HUES6 (cell line): ENCODE measurements around the gene DEPDC4.
"Not testable (repeated sequence)": the region's sequence is repeated elsewhere in the genome, so short reads cannot be mapped to it uniquely, and the experiment has no call there.

Experiments used
- H3K27ac ChIP-seq: 2 replicates; pipeline ENCODE4 v1.7.0; 2013; ENCODE audit warnings: low read depth, mild to moderate bottlenecking, low read length, inconsistent platforms
- H3K27me3 ChIP-seq: 2 replicates; pipeline ENCODE4 v1.6.1; 2013; ENCODE audit warnings: low read length; ENCODE audit not compliant: control insufficient read depth, insufficient read depth
- H3K36me3 ChIP-seq: 2 replicates; pipeline ENCODE4 v1.6.1; 2013; ENCODE audit warnings: low read length; ENCODE audit not compliant: control insufficient read depth, insufficient read depth
- H3K4me1 ChIP-seq: 2 replicates; pipeline ENCODE4 v1.6.1; 2013; ENCODE audit warnings: low read length; ENCODE audit not compliant: control insufficient read depth, insufficient read depth
- H3K4me3 ChIP-seq: 2 replicates; pipeline ENCODE4 v1.5.1; 2013; ENCODE audit warnings: low read depth, low read length
- H3K9ac ChIP-seq: one replicate; pipeline ENCODE4 v1.6.1; 2013; ENCODE audit warnings: mild to moderate bottlenecking, low read length
- H3K9me3 ChIP-seq: 2 replicates; pipeline ENCODE4 v1.6.1; 2013; ENCODE audit warnings: low read depth, low read length; ENCODE audit not compliant: control insufficient read depth, insufficient read depth

The DEPDC4 gene

DNA sequence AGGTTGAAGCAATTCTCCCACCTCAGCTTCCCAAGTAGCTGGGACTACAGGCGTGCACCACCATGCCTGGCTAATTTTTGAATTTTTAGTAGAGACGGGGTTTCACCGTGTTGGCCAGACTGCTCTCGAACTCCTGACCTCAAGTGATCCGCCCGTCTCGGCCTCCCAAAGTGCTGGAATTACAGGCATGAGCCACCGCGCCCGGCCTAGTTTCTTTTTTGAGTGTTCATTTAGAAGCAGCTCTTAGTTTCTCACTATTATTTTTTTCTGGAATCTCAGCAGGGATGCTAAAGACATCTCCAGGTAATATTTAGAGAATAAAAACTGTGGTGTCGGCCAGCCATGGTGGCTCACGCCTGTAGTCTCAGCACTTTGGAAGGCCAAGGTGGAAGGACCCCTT lies 17.7 kb upstream of the DEPDC4 start:
- not testable (repeated sequence) for H3K4me1 ChIP-seq, H3K27me3 ChIP-seq, H3K9me3 ChIP-seq, H3K27ac ChIP-seq, H3K9ac ChIP-seq, H3K4me3 ChIP-seq
- H3K36me3 ChIP-seq: peaks cover 11% of the 10 kb centered on the region

DNA sequence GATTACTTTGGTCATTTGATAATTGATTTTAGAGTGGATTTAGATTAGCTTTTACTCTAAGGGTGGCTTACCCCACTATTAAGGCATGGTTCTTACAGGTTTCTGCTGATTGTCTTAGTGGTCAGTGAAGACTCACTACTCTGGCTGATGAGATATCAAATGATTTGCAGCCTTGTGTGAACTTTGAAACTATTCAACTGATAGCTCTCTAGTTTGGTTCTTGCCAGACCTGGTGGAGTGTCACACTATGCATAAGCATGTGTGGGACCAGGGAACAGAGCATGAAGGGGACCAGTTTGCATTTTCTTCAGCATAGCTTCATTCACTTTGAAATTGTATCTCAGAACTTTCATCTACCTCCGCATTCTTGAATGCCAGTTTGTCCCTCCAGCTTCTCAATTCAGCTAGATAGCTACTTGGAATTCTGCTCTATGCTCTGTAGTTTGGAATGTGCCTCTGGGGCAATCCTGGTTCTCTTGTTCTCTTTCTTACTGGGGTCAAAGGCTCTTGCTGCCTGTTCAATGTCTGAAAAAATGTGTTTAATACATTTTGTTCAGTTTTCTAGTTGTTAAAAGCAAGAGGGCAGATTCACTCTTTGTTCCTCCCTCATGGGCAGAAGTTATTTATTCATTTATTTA lies 12.8 kb upstream of the DEPDC4 start:
- H3K4me3 ChIP-seq: no peak overlapping the region
- H3K36me3 ChIP-seq: peaks cover 11% of the 10 kb centered on the region
- peaks cover 14% of the 10 kb centered on the region for H3K4me1 ChIP-seq
- H3K9me3 ChIP-seq: no peaks in the 10 kb centered on the region
- no peaks in the 10 kb centered on the region for H3K27me3 ChIP-seq
- H3K9ac ChIP-seq: no peak overlapping the region
- H3K27ac ChIP-seq: no peak overlapping the region

DNA sequence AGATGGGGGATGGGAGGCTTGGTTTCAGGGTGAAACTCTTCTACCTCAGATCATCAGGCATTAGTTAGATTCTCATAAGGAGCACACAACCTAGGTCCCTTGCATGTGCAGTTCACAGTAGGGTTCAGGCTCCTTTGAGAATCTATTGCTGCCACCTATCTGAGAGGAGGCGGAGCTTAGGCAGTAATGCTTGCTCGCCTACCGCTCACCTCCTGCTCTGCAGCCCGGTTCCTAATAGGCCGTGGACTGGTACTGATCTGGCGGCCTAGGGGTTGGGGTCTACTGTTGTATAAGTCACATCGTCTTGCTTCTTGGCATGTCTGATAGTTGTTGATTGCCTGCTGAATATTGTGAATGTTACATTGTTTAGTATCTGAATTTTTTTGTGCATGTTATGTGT lies 12.3 kb upstream of the DEPDC4 start:
- Histone ChIP-seq H3K27me3 (no peaks in the 10 kb centered on the region), H3K4me1 (peaks cover 14% of the 10 kb centered on the region), H3K9me3 (no peaks in the 10 kb centered on the region), H3K4me3 (no peak overlapping the region), H3K27ac (no peak overlapping the region), H3K9ac (no peak overlapping the region), H3K36me3 (peaks cover 11% of the 10 kb centered on the region)

DNA sequence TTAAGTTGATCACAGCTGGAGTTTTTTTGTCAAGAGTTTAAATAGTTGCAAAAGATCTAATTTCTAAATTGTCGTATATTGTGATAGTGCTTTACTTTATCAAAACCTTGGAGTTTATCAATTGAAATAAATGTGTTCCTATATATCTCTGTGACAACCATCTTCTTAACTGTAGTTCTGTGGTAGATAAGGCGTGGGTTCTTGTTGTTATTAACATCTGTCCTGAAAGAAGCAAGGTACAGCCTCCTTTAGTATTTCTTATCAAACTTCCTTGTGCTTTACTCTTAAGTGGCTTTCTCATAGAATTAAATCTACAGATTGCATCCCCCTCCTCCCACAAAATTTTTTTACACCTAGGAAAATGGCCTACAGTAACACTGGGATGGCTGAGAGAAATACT lies 7.4 kb upstream of the DEPDC4 start:
- Histone ChIP-seq H3K27ac (no peak overlapping the region), H3K36me3 (0 out of 2 replicates have a peak, but pooled peaks cover 3% of the 10 kb centered on the region), H3K27me3 (no peaks in the 10 kb centered on the region), H3K4me3 (no peak overlapping the region), H3K4me1 (peaks cover 6% of the 10 kb centered on the region), H3K9me3 (no peaks in the 10 kb centered on the region), H3K9ac (no peak overlapping the region)

DNA sequence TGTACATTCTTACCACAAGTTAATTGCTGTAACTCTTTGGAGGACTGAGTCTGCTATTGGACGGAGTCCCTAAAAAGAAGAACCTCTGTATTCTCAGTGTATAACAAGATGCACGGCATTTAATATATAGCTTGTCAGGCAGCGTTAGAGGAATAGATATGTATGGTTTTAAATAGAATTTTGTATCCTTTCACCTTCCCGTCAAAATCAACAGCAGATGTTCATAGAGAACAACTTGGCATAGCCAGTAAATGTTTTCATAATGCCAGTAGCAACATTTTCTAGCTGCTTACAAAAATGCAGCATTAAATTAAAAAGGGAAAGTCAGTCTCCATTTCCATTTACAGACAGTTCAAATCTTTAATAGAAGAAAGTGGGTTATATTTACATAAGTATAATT lies 6.9 kb upstream of the DEPDC4 start:
- Histone ChIP-seq H3K4me1 (peaks cover 7% of the 10 kb centered on the region), H3K4me3 (no peak overlapping the region), H3K36me3 (0 out of 2 replicates have a peak, but pooled peaks cover 3% of the 10 kb centered on the region), H3K27ac (no peak overlapping the region), H3K9me3 (no peaks in the 10 kb centered on the region), H3K9ac (no peak overlapping the region), H3K27me3 (no peaks in the 10 kb centered on the region)

DNA sequence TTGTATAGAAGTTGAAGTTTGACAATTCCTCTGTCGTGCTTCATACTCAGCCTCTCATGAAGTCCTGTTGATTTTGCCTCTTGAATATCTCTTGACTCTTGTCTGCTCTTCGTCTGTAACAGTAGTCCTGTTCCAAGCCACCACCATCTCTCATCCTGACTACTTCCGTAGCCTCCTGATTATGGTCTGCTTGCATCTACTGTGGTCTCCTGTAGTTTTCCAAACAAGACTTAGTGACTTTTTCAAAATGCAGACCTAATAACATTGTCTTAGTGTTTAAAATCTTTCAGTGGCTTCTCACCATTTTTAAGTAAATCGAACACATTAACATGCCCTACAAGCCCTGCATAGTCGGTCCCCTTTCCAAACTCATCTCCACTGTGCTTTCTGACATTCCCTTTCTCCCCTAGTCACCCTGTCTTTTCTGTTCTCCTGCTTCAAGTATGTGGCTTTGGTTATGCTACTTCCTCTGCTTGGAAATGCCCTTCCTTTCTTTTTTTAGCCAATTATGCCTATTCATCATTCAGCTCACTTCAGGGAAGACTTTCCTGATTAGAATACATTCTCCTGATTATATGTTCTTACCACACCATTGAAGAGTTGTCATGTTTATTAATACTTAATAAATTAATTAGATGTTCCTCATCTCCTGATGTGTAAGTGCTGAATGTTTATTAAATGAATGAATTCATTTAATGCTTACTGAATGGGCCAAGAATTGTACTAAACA lies 2.1 kb upstream of the DEPDC4 start:
- Histone ChIP-seq H3K4me3 (peak overlapping the region; percentile 91), H3K27ac (no peak overlapping the region), H3K9ac (no peak overlapping the region), H3K27me3 (no peaks in the 10 kb centered on the region), H3K4me1 (peaks cover 13% of the 10 kb centered on the region), H3K9me3 (no peaks in the 10 kb centered on the region), H3K36me3 (no peaks in the 10 kb centered on the region)

DNA sequence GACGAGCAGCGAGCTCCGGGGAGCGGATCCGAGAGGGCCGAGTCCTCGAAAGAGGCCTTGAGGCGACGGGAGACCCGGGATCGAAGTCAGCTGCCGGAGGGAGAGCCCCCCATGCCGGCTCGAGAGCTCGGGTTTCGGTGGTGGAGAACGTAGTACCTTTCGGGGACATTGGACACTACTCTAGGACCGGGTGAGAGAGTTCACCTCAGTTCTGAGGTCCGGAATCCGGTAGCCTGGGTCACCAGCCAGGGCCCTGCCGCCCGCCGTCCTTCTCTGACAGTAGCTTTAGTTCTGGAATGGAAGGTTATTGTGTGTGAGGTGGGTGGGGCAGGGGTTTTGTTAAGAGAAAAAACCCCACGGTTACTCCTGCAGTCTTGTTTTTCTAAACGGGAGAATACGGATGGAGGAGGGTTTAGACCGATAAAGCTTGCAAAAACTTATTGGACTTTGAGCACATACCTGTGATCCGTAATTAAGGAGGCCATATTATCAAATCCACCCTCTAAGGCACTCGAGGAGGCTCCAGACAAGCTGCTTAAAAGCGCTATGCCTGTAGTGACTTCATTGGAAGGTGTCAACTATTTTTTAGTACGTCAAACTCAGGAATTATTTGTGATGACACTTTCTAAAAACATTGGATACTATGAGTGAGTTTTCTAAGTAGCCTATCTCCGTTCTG lies 863 bp upstream of the DEPDC4 start:
- Histone ChIP-seq H3K27ac (peak overlapping the region; percentile 75), H3K27me3 (no peaks in the 10 kb centered on the region), H3K9ac (peak overlapping the region; percentile 82), H3K9me3 (no peaks in the 10 kb centered on the region), H3K4me3 (peak overlapping the region; percentile 91), H3K36me3 (0 out of 2 replicates have a peak, but pooled peaks cover 3% of the 10 kb centered on the region), H3K4me1 (peaks cover 13% of the 10 kb centered on the region)

DNA sequence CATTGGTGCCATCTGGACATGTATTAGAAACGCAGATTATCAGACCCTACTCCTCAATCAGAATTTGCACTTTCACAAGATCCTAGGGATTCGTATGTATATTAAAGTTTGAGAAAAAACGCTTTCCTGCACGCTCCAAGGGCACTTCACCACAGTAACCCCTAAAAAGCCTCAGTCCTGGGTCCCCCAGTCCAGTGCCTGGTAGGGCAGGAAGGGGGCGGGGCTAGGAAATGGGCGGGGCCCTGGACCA lies 369 bp downstream of the DEPDC4 start:
- no peaks in the 10 kb centered on the region for H3K9me3 ChIP-seq
- H3K9ac ChIP-seq: peak overlapping the region; percentile 61
- H3K27ac ChIP-seq: 0 out of 2 replicates have a peak overlapping the region, but pooled peaks have one; percentile 15
- H3K4me3 ChIP-seq: peak overlapping the region; percentile 91
- peaks cover 13% of the 10 kb centered on the region for H3K4me1 ChIP-seq
- peaks cover 3% of the 10 kb centered on the region; the same call in 1 of the 2 replicates for H3K36me3 ChIP-seq
- H3K27me3 ChIP-seq: no peaks in the 10 kb centered on the region

DNA sequence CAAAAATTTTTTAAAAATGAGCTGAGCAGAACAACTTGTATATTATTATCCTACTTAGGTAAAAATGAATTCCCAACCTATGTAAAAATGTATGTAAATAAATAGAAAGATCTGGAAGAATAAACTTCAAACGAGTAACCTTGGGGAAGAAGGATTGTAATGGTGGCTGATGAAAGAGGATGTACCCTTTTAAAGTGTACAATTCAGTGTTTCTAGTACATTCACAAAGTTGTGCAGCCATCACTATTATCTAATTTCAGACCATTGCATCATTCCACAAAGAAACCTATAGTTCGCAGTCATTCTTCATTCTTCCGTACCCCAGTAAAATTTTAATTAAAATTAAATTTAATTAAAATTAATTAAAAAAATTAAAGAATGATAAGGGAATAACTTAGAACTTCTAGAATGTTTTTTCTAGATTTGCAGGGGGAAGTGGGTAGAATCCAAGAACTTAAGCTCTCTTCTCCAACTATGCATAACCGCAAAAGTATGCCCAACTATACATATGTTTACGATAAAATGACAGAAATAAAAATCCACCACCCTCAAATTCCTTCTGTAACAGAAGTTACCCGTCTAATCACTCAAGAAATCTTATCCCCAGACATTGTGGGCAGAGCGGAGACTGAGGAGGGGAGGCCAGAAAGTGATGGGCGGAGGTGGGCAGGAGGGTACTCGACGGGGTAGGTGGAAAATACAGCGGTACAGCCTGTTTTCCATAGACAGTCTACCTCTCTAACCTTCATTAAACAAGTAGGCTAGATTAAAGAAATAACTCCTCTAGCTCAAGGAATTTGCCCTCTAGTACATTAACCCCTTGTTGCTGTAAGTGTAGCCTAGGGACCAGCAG lies 921 bp downstream of the DEPDC4 start:
- Histone ChIP-seq H3K27ac (no peak overlapping the region), H3K4me3 (peak overlapping the region; percentile 91), H3K27me3 (no peaks in the 10 kb centered on the region), H3K4me1 (peaks cover 13% of the 10 kb centered on the region), H3K9ac (peak overlapping the region; percentile 61), H3K9me3 (no peaks in the 10 kb centered on the region), H3K36me3 (peaks cover 3% of the 10 kb centered on the region; the same call in 1 of the 2 replicates)

DNA sequence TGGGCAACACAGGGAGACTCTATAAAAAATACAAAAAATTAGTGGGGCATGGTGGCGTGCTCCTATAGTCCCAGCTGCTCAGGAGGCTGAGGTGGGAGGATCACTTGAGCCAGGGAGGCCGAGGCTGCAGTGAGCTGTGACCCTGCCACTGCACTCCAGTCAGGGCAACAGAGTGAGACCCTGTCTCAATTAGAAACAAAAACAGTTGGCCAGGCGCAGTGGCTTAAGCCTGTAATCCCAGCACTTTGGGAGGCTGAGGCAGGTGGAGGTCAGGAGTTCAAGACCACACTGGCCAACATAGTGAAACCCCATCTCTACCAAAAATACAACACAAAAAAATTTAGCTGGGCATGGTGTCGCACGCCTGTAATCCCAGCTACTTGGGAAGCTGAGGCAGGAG lies 1.8 kb downstream of the DEPDC4 start:
- not testable (repeated sequence) for H3K4me3 ChIP-seq, H3K27ac ChIP-seq, H3K27me3 ChIP-seq, H3K9ac ChIP-seq, H3K36me3 ChIP-seq, H3K9me3 ChIP-seq
- peaks cover 13% of the 10 kb centered on the region for H3K4me1 ChIP-seq
